GM12878 (cell line): ENCODE data around the gene B3GALNT2. TPM values are rescaled to one million over a fixed set of nuclear protein-coding genes. Genes with fewer than 3 reads are reported as not detected.
A peak's percentile ranks its signal among the peaks of the same experiment; 100 is the strongest.

Experiments
- ATAC-seq: fragments of 200-7000 bp; cut with Tn5 transposase; 3 replicates; pipeline ENCODE4 v1.9.1; 2020; ENCODE audit warnings: mild to moderate bottlenecking, moderate library complexity
- BruUV-seq: library from RNA; stranded (reverse); fragments of 400-500 nt; replicated peaks from 2 replicates; lab custom pipeline; 2021; lab: Mats Ljungman, UMichigan
- CTCF ChIA-PET: fragments of 300-600 bp; sonication (Branson Sonifier 250); formaldehyde crosslinking; extraction: SDS; loops from one replicate; lab custom pipeline; 2021; ENCODE audit warnings: inconsistent platforms; lab: Yijun Ruan, JAX
- POLR2A ChIA-PET: fragments of 350-600 bp; formaldehyde crosslinking; extraction: SDS; loops from one replicate; lab custom pipeline; 2021; ENCODE audit warnings: inconsistent platforms; lab: Charles Lee
- RAD21 ChIA-PET: fragments of 300-600 bp; sonication (Branson Sonifier 250); formaldehyde crosslinking; loops from one replicate; lab custom pipeline; 2023; ENCODE audit warnings: antibody characterized with exemption; ENCODE audit not compliant: unreplicated experiment; lab: Charles Lee
- SMC1A ChIA-PET: fragments of 300-600 bp; sonication (Branson Sonifier 250); formaldehyde crosslinking; loops from one replicate; lab custom pipeline; 2023; ENCODE audit not compliant: unreplicated experiment, uncharacterized antibody; lab: Charles Lee
- DNase-seq: peaks from one replicate; pipeline ENCODE4 v3.0.0-alpha.2; 2011; ENCODE audit warnings: low read depth, low spot score
- FAIRE-seq: peaks from 3 replicates; lab custom pipeline; 2011; peaks lifted over from hg19 to GRCh38; lab: Jason Lieb, UNC
- H2AFZ ChIP-seq: 2 replicates; pipeline ENCODE4 v1.6.0; 2011; ENCODE audit warnings: low read depth, low read length, control low read depth; ENCODE audit not compliant: control insufficient read depth
- H3K27ac ChIP-seq: 2 replicates; pipeline ENCODE4 v1.5.1; 2011; ENCODE audit warnings: control low read depth; ENCODE audit not compliant: control insufficient read depth, insufficient read depth
- H3K27me3 ChIP-seq, 2 experiments: replicated peaks in 1 of 2; 2 replicates each; pipeline versions ENCODE4 v1.6.0 to v1.6.1; 2011; ENCODE audit warnings: low read length in 1 of 2; ENCODE audit not compliant: control insufficient read depth in 2 of 2, insufficient read depth in 2 of 2
- H3K36me3 ChIP-seq, 2 experiments: 2 replicates each; pipeline ENCODE4 v1.5.1; 2011; ENCODE audit warnings: low read length in 1 of 2; ENCODE audit not compliant: control insufficient read depth in 2 of 2, insufficient read depth in 2 of 2
- H3K4me1 ChIP-seq: 2 replicates; pipeline ENCODE4 v1.6.1; 2011; ENCODE audit warnings: mild to moderate bottlenecking, low read length, moderate library complexity, mixed read lengths; ENCODE audit not compliant: control insufficient read depth, insufficient read depth
- H3K4me2 ChIP-seq: 2 replicates; pipeline ENCODE4 v1.6.0; 2011; ENCODE audit warnings: control low read depth; ENCODE audit not compliant: control insufficient read depth, insufficient read depth
- H3K4me3 ChIP-seq: fragments of 200-600 bp; sonication (generic); 2 replicates; pipeline ENCODE4 v1.5.1; 2016
- H3K79me2 ChIP-seq: 2 replicates; pipeline ENCODE4 v1.6.0; 2011; ENCODE audit warnings: low read length; ENCODE audit not compliant: control insufficient read depth, insufficient read depth
- H3K9ac ChIP-seq: 2 replicates; pipeline ENCODE4 v1.8.0; 2011; ENCODE audit warnings: low read length, control low read depth, mixed read lengths; ENCODE audit not compliant: control insufficient read depth, insufficient read depth
- H3K9me3 ChIP-seq: replicated peaks from 3 replicates; pipeline ENCODE4 v1.5.1; 2011; ENCODE audit warnings: mild to moderate bottlenecking, low read length; ENCODE audit not compliant: control insufficient read depth, insufficient read depth
- H4K20me1 ChIP-seq: 2 replicates; pipeline ENCODE4 v1.6.0; 2011; ENCODE audit not compliant: control insufficient read depth, insufficient read depth
- SMAD1 ChIP-seq: fragments of 450-650 bp; IDR thresholded peaks from 2 replicates; pipeline ENCODE4 v1.6.1; 2018; ENCODE audit warnings: mild to moderate bottlenecking, low read depth; ENCODE audit not compliant: partially characterized antibody
- SMARCA5 ChIP-seq: fragments of 450-650 bp; IDR thresholded peaks from 2 replicates; pipeline ENCODE4 v1.6.1; 2017; ENCODE audit warnings: mild to moderate bottlenecking
- WGBS: methylation state at CpG from one replicate; pipeline ENCODE4 v1.1.6; 2016; ENCODE audit warnings: low lambda C conversion rate; ENCODE audit not compliant: insufficient replicate concordance, insufficient coverage; ENCODE audit errors: missing lambda C conversion rate; 5-methylcytosine and 5-hydroxymethylcytosine counted together
- in situ Hi-C: fragments of 300-500 bp; cut with MboI; formaldehyde crosslinking; loops from 9 replicates; pipeline ENCODE4 v1.14.3; 2018; ENCODE audit warnings: mixed read lengths
- intact Hi-C: fragments of 100-400 bp; cut with micrococcal nuclease; formaldehyde crosslinking; loops from one replicate; pipeline ENCODE4 v1.14.2; 2022; ENCODE audit not compliant: unreplicated experiment
- polyA plus RNA-seq, 11 experiments: library from polyadenylated mRNA; depleted of rRNA in 4 of 11; unstranded in 6 of 11; stranded (reverse) in 5 of 11; fragments of >200 nt; fragmentation: Nextera tagmentation in 4 of 11; fragmentation: Illumina TruSeq in 1 of 11; extraction: Ambion mirVana in 4 of 11; extraction: Trizol in 1 of 11; gene quantifications; 1 replicate in 1 of 11; 2 replicates in 10 of 11; pipeline versions ENCODE4 v1.2.1 to v1.2.3, GENCODE V29; 2011 to 2016; ENCODE audit warnings: inconsistent platforms in 2 of 11, missing spikeins in 2 of 11, low read depth in 1 of 11
- total RNA-seq, 4 experiments: library from RNA; depleted of rRNA in 3 of 4; stranded (reverse); fragments of >200 nt in 3 of 4; fragmentation: Illumina TruSeq in 1 of 4; extraction: Trizol in 1 of 4; gene quantifications; 2 replicates each; pipeline versions ENCODE4 v1.2.1 to v1.2.3, GENCODE V29; 2013 to 2021
- TF ChIP-seq, protein P1 (sequence below): fragments of 450-650 bp; IDR thresholded peaks from 2 replicates; pipeline ENCODE4 v1.6.1; 2016; ENCODE audit warnings: mild to moderate bottlenecking
- TF ChIP-seq, protein P2 (sequence below): fragments of 450-650 bp; IDR thresholded peaks from 2 replicates; pipeline ENCODE4 v1.6.1; 2018; ENCODE audit warnings: mild to moderate bottlenecking, low read depth, moderate library complexity; ENCODE audit not compliant: partially characterized antibody

The B3GALNT2 gene
- total and polyA plus RNA-seq, 10 of the 15 experiments (the other 5 are each of a cell fraction or from before 2014, with no cell fraction given): 0.77 to 19.7 (median 12.7) TPM

DNA sequence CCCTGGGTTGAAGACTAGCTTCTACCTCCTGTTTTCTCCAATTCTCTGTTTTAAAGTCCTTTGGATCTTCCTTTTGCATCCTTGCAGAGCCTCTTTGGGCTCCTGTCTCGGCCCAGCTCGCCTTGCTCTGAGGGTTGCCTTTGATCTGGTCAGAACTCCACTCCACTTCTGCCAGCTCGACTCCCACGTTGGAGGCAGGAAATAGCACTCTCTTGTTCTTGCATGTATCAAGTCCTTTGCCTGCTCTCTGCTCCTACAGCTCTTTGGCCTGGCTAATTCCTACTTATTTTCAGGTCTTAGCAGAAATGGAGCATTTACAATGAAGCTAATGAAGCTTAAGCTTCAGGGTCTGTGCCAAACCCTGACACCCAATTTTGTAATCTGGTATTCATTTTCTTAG lies 21.1 kb upstream of the B3GALNT2 start (continued):
- TF ChIP-seq SMAD1: no peak
- TF ChIP-seq, protein P1, sequence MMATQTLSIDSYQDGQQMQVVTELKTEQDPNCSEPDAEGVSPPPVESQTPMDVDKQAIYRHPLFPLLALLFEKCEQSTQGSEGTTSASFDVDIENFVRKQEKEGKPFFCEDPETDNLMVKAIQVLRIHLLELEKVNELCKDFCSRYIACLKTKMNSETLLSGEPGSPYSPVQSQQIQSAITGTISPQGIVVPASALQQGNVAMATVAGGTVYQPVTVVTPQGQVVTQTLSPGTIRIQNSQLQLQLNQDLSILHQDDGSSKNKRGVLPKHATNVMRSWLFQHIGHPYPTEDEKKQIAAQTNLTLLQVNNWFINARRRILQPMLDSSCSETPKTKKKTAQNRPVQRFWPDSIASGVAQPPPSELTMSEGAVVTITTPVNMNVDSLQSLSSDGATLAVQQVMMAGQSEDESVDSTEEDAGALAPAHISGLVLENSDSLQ: no peak
- TF ChIP-seq, protein P2, sequence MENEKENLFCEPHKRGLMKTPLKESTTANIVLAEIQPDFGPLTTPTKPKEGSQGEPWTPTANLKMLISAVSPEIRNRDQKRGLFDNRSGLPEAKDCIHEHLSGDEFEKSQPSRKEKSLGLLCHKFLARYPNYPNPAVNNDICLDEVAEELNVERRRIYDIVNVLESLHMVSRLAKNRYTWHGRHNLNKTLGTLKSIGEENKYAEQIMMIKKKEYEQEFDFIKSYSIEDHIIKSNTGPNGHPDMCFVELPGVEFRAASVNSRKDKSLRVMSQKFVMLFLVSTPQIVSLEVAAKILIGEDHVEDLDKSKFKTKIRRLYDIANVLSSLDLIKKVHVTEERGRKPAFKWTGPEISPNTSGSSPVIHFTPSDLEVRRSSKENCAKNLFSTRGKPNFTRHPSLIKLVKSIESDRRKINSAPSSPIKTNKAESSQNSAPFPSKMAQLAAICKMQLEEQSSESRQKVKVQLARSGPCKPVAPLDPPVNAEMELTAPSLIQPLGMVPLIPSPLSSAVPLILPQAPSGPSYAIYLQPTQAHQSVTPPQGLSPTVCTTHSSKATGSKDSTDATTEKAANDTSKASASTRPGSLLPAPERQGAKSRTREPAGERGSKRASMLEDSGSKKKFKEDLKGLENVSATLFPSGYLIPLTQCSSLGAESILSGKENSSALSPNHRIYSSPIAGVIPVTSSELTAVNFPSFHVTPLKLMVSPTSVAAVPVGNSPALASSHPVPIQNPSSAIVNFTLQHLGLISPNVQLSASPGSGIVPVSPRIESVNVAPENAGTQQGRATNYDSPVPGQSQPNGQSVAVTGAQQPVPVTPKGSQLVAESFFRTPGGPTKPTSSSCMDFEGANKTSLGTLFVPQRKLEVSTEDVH: no peak

DNA sequence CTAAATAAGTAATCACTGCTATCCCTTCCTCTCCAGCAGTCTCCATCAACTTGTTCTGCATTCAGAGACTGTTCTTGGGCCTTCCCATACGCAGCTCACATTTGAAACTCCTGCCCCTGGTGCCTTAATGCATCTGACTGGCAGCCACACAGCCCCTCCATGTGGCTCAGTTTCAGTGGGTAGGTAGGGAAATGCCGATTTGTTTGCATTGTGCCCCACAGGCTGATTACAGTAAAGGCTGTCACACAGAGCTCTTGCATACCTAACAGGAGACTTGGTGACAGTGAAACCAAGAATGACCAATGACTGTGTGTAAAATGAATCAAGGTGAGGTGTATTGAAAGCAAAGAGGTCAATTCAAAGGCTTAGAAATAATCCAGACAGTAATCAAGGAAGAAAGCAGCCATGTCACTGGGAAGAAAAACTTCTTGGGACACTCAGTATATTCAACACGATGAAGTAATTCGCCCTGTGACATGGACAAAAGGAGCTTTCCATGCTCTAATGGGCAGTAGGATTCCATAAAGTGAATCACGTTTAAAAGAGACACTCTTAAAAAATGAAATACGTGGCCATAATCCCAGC lies 12.7 kb upstream of the B3GALNT2 start:
- no peak overlapping the region for H2AFZ ChIP-seq
- H3K4me2 ChIP-seq: no peak overlapping the region
- ChIA-PET SMC1A (interaction anchor here (0.6 to 2.2 kb wide), 4 partner anchors 84 to 598 kb away, joined by 3 to 8 read pairs (median 3); no protein-coding TSS in a partner anchor), POLR2A (no interaction called here), CTCF (interaction anchor here (1.0 to 4.4 kb wide), 8 partner anchors 10 to 455 kb away, joined by 3 to 31 read pairs (median 8); no protein-coding TSS in a partner anchor), RAD21 (interaction anchor here (0.6 to 2.1 kb wide), 4 partner anchors 12 to 468 kb away, joined by 3 to 9 read pairs (median 6); partner anchors contain the start of gene B3GALNT2)
- DNase-seq: no peak
- BruUV-seq: no TSS peak
- FAIRE-seq: no peak
- H3K9me3 ChIP-seq: no peaks in the 10 kb centered on the region
- H3K9ac ChIP-seq: no peak overlapping the region
- no peaks in the 10 kb centered on the region for H3K79me2 ChIP-seq
- TF ChIP-seq SMARCA5: no peak
- TF ChIP-seq, protein P1: peak; percentile 61
- 5% methylated on average over 6 of the region's 6 CpGs for WGBS
- intact Hi-C loops (no loop called here), in situ Hi-C loops (no loop called here)
- peak; percentile 89 for ATAC-seq
- H3K27ac ChIP-seq: no peak overlapping the region
- H3K4me1 ChIP-seq: no peaks in the 10 kb centered on the region; the same call in 1 of the 2 replicates
- no peak overlapping the region for H3K4me3 ChIP-seq
- no peaks in the 10 kb centered on the region for H4K20me1 ChIP-seq
- no peaks in the 10 kb centered on the region; a peak in 1 of 4 replicates for H3K27me3 ChIP-seq
- no peaks in the 10 kb centered on the region for H3K36me3 ChIP-seq
